ENCODE measurements around the gene ARID5A.

The ARID5A gene

GRCh38 chr2:96596596-96596995 lies 60.0 kb downstream of the ARID5A start:
- no peak for TF ChIP-seq CTCF (IDR thresholded peaks at IDR 0.05; ENCODE audit: low read depth, low read length)
- DNase-seq (ENCODE audit: extremely low read depth, low read depth): no peak

- no peak for TF ChIP-seq CTCF (IDR thresholded peaks at IDR 0.05; ENCODE audit: low read depth, low read length)
Observed at GRCh38 chr2:96599941-96600340, 63.4 kb downstream of the ARID5A start.

GRCh38 chr2:96601382-96602292 lies 65.1 kb downstream of the ARID5A start:
- no peak for DNase-seq (ENCODE audit: extremely low read depth, low read depth)
- TF ChIP-seq CTCF (IDR thresholded peaks at IDR 0.05; ENCODE audit: low read depth, low read length): no peak

More at GRCh38 chr2:96599941-96600340, 63.4 kb downstream of the ARID5A start:
- DNase-seq (ENCODE audit: extremely low read depth, low read depth): no peak

Measured in AG09319 (cell line).